ENCODE measurements around the gene PPFIBP1.
"Not testable (repeated sequence)": the region's sequence is repeated elsewhere in the genome, so short reads cannot be mapped to it uniquely, and the experiment has no call there.

PPFIBP1 gene

DNA sequence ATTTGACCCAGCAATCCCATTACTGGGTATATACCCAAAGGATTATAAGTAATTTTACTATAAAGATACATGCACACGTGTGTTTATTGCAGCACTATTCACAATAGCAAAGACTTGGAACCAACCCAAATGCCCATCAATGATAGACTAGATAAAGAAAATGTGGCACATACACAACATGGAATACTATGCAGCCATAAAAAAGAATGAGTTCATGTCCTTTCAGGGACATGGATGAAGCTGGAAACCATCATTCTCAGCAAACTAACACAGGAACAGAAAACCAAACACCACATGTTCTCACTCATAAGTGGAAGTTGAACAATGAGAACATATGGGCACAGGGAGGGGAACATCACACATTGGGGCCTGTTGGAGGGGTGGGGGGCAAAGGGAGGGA is 20.9 kb downstream of the PPFIBP1 start:
- DNase-seq, result not testable (repeated sequence)

DNA sequence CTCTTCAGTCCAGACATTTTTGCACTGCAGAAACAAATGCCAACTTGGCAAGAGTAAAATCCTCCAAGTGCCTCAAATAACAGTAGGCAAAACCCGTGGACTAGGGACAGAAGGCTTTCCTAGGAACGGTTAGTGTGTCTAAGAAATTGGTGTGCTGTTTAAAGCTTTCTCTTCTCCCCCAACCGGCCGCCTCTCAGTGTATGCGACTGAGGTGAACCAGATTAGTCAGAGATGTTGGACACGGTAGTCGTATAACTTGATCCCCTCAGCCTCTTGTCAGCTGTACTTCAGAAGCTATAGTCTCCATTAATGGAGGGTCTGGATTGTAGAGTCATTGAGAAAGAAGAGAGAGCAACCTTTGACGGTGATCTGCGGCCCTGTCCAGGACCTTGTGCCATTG is 21.7 kb downstream of the PPFIBP1 start:
- no peak for DNase-seq

DNA sequence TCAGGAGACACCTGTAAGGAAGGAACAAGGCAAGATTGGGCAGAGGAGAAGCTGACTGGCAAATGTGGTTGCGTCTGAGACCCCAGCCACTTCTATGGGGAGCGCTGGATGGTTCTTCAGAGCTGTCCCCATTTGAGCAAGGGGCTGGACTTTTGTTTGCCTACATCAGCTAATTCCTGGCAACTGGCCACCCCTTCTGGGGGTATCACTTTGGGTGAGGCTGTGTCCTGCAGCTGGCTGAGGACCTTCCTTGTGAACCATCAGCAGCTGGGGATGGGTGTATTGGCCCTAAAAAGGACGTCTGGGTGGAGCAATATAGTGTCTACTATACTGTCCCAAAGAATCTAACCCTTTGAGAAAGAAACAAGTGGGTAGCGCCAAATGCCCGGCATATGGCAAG is 23.6 kb downstream of the PPFIBP1 start:
- no peak for DNase-seq

DNA sequence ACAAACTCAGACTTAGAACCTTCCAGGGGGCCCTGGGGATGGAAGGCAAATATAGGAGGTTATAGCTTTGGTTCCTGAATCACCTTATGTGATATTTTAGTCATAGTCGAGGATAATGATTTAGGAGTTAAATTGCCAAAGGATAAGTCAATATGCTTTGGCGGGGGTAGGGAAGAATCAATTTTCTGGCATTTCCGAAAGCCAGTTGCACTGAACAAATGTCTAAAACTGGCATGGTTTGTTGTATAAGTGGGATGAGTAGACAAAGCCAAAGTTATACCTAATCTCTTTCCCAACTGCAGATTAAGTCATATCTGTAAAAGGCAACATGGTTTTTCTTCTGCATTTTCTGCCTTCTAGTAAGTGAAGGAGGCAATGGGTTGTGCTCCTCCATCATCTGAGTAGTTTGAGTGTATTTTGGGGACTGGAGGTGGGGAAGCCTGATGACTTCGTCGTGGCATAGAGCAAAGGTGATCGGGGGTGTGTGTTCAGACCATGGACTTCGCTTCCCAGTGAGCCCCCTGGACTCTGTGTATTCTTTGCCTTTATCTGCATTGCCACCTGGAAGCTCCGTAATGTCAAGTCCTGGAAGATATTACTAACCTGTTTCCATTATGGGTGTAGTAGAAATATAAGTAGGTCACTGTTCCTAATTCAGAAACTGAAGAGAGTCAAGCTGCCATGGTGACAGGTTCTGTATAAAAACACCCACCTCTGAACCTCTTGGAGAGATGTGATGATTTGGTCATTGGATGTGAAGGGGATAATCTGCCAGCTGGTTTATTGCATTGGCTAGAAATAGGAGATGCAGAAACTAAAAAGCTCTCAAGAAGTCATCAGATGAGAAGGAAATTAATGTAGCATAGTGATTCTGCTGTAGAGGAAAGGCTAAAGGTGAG is 24.5 kb downstream of the PPFIBP1 start:
- no peak for DNase-seq

DNA sequence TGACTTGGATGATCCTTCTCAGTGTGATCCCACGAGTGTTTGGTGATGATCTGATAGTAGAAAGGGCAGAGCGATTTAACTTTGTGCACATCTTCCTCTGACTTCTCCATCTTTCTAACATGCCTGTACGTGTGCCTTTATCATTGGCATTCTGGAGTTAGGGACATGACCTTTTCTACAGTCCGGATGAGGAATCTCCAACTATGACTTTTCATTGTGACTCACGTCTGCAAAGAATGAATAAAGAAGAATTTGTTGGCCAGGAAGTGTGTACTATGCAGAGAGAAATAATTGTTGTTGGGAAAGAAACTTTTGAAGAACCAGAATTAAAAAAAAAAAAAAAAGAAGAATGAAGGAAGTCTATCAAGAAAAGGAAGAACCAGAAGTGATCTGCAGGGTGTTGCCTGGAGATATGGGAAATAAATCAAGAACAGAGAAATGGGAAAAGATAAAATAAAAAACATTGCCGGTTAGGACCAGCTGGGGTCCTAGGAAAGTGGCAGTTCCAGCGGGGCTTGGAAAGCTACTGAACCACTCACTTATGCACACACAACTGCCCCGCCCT is 25.3 kb downstream of the PPFIBP1 start:
- DNase-seq, result no peak

DNA sequence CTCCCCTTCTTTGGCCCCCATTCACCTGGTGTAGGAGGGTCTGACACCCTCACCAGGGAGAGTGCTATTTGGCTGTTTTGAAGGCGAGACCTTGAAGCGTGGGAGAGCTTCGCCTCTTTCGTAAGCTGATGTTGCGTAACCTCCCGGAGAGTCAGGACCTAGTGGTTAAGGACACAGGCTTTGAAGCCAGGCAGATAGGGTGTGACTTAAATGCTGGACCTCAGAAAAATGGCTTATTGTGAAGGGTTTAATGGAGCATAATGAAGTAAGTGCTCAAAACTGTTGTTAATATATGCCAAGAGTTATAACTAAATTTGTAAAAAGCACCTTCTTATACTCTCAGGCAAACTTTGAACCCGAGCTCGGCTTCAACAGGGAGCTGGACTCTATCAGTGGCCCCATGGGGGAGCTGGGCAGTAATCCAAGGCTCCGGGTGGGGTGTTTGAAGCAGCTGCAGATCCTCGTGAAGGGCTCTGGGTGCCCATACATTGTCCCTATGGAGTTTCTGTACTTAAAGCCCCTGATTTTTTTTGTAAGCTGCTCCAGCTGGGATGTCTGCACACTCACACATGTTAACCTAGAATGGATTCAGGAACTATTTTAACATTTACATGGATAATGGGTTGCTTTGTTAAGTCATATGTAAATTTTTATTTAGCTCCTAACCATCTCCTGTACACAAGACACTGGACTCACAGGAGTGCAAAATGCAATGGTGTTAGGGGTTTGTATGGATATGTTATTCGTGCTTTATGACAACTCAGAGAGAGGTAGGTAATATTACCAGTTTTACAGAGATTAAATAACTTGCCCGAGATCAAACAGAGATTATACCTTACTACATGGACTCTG is 26.0 kb downstream of the PPFIBP1 start:
- DNase-seq, result peak in 1 of 2 donors; percentile 40

DNA sequence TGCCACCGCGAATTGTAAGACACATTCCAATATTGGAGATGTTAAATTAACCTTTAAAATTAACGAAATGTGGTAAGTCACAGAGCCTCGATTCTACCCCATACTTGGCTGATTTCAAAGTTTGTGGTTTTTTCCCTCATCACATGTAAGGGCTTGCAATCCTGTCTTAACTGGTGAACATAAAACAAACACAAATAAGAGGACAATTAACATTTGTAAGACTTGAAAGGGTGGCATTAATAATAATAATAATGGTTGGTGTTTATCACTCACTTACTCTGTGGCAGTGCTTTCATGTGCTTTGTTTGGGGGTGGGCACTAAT is 26.6 kb downstream of the PPFIBP1 start:
- no peak for DNase-seq

DNA sequence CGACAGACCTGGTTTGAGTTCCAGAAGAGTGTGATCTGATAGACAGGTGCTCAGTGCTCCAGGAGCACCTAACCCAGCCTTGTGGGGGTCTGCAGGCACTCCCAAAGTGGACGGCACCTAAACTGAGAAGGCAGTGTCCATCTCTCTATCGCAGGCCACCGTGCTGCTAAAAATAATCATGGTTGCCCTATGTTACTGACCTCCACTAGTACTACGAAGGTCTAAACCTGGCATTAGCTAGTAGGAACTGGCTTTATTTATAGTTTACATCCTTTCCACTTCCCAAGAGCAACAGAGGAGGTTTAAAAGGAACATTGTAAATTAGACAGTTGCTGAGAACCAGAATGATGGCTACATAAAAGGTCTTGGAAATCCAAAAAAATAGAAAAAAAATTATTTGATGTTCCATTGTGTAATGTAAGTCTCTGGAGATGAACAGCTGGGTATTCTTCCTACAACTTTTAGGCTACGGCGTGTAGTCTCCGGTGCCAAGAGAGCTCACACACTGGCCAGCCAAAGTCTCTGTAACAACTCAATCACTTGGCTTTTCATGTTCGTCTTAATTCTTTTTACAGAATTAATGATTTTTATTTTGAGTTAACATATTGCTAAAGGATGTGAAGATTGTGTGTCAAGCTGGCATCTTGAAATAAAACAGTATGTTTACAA is 27.3 kb downstream of the PPFIBP1 start:
- no peak for DNase-seq

DNA sequence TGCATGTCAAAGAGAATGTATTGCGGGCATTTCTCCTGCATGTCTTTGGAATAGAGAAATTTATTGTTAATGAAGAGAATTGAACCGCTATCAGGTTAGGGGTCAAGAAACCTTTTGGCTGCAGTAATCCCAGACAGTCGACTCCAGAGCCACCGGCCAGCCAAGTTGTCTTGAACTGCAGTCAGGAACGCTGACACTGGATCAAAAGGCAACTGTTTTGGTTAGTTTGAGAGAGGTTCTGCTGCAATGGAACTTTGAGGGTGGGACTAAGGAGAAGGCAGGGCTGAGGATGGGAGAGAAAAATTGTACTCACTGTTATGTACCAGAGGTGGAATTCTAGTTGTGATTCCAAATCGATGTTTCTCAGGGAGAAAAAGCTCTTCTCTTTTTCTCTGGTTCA is 28.2 kb downstream of the PPFIBP1 start:
- DNase-seq, result no peak

DNA sequence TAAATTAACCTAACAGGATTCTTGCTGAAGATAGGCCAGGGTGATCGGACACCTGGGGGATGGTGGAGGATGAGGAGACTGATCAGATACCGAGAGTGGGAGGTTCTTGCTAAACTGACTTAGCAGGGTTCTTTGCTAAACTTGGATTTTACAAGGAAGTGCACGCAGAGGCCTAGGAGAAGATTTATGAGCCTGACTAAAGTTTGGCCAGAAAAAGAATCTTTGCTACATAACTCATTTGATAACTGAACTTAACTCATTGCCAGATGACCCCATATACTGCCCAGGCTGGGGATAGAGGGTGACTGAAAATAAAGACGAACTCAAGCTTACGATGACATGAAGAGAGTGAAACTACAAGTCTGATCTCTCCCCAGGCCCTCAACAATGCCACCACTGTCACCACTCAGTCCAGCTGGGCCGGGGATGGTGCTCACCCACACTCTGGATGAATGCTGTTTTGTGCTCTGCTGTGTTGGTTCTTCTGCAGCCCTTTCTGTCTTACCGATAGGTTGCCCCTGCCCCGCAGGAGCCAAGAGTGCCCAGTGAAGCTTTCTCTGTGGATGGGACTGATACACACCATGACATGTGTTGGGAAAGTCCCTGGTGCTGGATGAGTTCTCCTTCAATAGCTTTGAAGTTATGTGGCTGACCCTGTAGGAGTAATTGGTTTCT is 29.0 kb downstream of the PPFIBP1 start:
- DNase-seq, result no peak

DNA sequence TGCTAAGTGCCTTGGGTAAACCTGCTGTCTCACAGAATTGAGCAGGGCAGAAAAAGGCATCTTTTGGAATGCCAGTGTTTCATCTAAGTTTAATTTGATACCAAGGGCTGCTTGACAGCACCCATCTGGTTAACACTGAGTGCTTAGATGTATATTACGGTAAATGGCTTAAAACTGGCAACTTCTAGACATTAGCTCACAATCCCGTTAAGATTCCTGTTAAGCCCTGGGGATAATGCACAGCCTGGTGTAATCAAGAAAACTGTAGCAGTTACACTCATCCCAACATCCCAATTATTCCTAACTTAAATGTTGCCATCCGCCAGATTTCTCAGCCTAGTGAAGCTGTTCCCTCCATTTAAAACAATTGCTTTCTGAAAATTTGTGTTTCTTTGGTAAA is 29.9 kb downstream of the PPFIBP1 start:
- DNase-seq, result no peak

DNA sequence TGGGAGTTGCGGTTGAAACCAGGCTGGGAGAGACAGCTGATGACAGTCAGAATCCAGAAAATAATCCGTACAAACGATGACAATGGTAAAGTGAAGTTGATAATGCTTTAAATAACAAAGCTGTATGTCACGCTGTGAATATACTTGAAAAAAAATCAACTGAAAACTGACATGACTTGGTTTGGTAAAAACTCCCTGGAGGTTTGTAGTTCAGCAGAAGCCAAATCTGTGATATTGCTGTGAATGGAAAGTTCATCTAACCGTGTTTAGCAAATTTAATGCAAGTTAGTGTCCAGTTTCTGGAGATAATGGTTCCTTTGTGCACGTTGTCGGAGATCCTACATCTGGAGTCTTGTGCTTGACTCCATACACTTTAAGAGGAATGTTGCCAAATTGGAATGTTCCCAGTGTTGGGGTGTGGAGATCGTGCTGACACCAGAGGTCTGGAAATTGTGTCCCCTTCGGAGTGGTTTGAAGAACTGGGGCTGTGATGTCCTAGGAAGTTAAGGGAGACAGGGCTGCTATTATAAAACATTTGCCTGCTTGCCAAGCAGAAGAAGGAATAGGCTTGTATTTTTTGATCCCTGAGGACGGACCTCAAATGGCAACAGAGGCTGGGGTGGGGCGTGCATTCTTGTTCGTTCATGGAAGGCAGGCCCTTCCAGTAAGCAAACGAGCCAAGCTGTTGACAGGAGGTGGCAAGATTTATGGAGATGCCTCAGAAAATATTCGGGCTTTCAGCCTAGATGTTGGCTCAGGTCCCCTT is 30.6 kb downstream of the PPFIBP1 start:
- no peak for DNase-seq

DNA sequence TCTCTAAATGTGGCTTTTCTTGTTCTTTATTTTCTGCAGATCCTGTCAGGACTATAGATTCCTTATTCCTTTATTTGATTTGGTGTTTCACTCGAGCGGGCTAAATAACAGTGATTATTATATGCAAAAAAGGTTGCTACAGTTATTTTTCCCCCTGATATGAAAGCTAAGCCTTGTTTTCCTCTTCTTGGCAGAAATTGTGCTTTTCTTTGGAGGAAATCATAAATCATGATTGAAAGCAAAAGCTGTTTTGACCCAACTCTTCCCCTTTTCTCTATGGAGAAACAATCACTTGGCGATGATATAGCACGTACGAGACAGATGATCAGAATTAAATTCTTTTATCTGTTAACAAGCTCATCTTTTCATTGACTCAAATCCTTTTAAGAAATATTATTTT is 31.4 kb downstream of the PPFIBP1 start:
- DNase-seq, result no peak

DNA sequence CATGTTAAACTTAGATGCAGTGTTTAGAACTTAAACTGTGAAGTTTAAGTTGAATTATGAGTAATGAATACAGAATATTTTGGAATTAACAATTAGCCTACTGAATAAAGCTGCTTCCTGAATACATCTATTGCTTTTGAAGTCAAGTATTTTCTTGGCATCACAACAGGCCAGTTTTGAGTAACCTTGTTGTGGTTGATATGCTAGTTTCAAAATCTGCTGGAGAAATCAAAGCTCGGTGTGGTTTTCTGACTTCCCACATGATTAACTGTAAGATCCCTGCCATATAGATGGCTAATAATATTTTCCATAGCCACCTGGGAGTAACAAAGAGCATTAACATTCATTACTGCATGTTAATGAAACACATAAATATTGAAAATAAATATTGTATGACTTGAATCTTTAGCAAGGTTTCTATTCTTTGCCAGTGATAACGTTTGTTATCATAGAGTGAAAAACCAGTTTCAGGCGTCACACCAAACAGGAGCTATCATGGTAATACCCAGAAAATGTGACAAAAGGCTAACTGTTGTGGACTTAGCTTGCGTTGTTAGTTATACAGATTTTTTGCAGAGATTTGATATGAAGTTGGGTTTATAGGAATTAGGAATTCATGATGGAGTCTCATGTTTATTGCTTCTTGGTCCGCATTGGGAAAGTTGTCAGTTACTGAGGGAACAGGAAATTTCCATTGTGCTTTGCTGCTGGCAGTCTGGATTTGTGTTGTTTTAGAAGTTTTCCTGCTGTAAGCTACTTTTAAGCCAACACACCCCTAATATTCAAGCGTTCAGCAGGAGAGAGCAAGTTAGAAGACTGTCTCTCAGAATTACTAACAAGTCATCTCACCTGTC is 32.1 kb downstream of the PPFIBP1 start:
- DNase-seq, result no peak

DNA sequence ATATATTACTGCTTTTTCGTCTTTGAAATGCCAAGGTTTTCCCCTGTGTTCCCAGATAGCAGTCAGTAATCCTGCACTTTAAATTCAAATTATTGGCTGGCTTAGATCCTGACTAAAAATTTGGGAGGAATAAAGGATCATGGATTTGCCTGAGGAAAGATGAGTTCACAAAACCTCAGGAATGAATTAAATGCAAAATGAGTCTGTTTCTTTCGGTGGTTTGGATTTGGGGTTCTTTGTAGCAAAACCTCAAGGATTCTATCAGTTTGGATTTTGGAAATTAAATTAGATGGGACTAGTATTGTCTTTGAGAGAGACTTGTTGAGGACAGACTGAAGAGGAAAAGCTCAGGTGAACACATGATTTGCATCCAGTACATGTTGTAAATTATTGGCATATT is 36.1 kb downstream of the PPFIBP1 start:
- DNase-seq, result no peak

DNA sequence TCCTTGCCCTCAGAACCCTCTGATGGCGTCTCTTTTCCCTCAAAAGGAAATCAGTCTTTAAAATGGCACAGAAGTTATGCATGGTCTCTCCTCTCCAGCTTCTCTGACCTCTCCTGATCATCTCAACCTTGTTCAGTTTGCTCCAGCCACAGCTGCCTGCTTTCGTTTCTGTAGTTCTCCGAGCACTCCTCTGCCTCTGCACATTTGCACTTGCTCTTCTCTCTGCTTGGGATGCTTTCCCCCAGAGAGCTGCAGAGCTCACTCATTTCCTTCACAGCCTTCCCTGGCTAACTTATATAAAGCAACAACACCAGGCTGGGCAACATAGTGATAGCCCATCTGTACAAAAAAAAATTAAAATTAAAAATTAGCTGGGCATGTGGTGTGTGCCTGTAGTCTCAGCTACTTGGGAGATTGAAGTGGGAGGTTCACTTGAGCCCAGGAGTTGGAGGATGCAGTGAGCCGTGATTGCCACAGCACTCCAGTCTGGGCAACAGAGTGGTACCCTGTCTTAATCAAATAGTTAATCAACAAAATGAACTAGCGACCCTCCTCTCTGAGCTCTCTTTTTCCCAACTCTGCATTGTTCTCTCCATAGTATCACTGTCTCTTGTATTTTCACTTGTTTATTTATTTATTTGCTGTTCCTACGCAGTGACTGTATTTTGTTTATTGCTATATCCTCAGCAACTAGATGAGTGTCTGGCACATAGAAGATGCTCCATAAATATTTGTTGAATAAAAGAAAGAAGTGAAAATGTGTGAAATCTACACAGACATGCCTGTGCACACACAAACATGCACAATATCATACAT is 37.7 kb downstream of the PPFIBP1 start:
- DNase-seq, result no peak

DNA sequence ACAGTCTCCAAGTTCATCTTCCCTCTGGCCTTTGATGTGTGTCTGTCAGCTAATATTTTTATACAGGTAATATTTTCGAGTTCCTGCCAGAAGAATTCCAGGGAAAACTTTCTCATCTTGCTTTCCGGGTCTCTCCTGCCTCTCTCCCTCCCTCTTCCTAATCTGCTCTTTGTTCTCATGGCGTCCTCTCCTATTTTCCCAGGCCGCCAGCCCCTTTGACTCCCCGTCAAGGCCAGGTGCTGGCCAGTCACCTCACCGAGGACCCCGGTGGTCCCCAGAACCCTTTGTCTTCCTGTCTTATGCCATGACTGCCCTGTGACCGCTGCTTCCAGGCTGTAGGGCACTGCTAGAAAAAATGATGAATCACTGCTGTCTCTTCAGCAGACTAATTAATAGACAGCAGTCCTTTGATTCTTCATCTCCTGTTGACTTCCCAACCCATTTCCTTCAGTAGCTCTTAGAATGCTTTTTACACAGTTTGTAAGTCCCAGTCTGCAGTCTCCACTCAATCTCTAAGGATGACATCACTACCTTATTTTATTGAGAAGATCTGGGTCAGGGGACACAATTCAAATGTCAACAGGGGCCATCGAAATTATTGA is 40.7 kb downstream of the PPFIBP1 start:
- DNase-seq, result no peak

DNA sequence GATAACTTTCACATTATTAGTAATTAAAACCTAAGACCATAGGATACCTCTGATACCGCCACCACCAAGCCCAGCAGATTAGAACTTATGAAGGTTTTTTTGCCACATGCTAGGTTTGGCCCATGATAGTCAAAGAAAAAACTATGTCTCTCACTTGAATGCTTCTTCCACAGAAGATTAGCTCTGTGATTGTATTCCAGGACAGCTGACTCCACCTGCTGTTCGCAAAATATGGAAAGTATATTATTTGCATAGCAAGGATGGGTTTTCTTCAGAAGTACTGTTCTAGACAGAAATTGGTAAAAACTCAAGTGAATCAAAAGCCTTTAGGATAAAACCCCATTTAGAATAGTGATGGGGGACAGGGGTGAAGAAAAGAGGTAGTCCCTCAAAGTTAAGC is 42.2 kb downstream of the PPFIBP1 start:
- DNase-seq, result no peak

DNA sequence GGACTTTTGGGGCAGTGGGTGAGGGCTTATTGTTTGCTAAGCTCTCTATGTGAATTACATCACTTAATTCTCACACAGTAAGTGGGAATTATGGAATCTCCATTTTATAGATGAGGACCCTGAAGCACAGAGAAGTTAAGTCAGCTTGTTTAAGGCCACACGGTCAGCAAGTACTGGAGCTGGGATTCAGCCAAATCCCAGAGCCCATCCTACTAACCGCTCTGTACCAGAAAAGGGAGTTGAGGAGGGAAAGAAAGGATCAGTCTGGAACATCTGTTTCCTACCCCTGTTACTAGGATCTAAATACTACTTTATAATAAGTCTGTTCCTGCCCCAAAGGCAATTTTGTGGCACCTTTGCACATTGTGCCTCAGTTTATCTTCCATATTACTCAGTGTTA is 42.6 kb downstream of the PPFIBP1 start:
- no peak for DNase-seq

DNA sequence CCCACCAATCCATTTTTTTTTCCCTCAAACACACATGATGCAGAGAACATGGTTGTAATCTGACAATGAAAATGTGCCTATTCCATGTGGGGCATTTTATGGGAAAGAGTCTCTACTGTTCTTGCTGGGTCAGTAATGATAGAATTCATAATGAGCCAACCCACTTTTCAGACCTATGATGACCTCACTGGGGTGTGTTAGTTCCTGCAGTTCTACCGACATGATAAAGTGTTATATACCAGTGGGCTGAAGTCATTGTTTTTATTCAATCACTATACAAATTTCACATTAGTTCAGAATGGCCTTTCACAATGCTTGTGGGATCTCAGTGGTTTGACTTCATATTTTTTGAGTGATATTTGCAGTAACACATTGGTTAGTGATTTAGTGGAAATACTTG is 47.5 kb downstream of the PPFIBP1 start:
- no peak for DNase-seq
